NOMO-1 (cell line): ENCODE measurements around the gene CERKL.

Experiments
- DNase-seq, 2 experiments: peaks; one replicate each; lab custom pipeline; 2025; ENCODE audit not compliant: unreplicated experiment in 2 of 2; lab: John Stamatoyannopoulos, UW

Gene CERKL

GRCh38 chr2:181526014-181526413 is 130.9 kb downstream of the CERKL start:
- DNase-seq: no peak

- DNase-seq: no peak
Measured at GRCh38 chr2:181523756-181524155, 133.1 kb downstream of the CERKL start.

DNA sequence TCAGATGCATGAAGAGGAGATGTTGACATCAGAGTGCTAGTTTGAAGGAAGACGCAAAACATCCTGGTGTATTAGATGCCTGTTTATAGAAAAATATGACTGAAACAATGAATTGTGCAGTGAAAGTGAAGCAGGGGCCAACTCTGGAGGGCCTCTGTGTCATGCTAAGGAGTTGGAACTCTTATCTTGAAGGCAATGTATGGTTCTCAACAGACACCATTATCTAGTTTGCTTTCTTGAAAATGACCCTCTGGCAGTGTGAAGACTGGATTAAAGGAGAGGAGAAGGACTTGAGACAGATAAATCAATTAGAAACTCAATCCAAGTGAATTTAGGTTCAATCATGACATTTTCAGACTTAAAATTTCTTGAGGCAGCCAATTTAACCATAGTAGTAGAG is 136.7 kb downstream of the CERKL start:
- DNase-seq: no peak

- DNase-seq: no peak
Measured at GRCh38 chr2:181517685-181518301, 139.1 kb downstream of the CERKL start.

GRCh38 chr2:181516992-181517391 is 139.9 kb downstream of the CERKL start:
- no peak for DNase-seq

DNA sequence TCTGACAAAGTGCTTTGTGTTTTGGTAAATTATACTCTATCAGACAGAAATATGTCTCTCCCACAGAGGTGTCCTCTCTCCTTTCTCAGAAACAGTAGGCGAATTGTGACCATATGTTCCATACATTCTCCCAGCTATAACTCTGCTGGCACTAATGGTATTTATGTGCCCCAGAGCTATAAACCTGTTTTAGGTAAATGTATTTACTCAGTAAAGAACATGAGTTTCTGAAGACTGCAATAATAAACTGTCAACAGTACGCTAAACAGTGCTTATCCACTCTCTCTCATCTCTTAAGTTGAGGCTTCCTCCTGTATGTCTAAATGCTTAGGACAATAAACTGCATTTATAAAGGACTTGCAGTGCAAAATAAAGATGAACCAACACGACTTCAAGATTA is 141.2 kb downstream of the CERKL start:
- DNase-seq: no peak

DNA sequence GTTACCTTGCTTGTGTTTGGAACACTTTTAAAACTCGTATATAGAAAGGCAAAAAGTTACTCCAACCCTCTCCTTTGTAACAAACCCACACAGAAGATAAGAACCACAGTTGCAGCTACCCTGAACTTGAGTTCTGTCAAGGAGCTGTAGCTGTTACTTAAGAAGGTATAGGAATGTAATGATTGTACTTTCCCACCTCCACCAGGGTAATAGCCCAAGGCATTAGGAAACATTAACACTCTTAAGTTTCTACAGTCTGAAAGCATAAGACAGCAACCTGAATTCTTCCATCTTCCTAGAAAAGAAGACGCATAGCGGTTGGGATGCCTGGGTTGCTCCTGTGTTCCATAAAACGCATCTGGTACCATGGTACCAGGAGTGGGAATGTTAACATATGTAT is 156.7 kb downstream of the CERKL start:
- no peak for DNase-seq

- DNase-seq: no peak
Measured at GRCh38 chr2:181499231-181499630, 157.7 kb downstream of the CERKL start.
